ENCODE results near the gene STK32A. TPM values are rescaled to one million over a fixed set of nuclear protein-coding genes. Genes with fewer than 3 reads are reported as not detected.

Gene STK32A
- total RNA-seq, 1 experiment from 2014 or later, result 0.16 TPM

DNA sequence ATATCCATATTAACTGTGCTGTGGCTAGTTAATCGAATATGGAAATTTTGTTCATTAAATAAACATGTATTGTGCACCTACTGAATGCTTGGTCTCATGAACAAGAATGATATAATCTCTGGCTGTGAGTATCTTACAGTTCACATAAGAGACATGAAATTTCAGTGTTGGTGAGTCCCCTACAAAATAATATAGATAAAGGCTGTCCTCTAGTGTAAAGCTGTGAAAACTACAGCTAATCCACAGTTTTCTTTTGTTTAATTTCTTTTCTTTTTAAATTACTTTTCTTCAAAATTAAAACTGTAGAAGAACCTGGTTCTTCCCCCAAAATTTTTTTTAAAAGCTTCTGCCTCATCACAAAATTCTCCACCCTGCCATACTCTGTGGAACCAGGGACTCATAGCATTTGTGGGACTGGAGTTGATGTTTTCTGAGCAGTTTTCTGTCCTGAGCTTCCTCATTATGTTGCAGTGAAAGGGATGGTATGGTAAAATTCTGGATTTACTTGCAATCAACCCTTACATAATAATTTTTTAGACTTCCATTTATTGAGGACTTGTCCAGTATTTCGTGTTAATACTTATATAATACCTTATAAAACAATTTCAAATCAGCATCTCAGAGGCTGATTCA, 135.0 kb downstream of the STK32A start:
- H3K4me3 ChIP-seq (ENCODE audit: low read depth, low read length), result no peak overlapping the region
- intact Hi-C loops (cut with micrococcal nuclease; ENCODE audit: unreplicated experiment), result loop anchor here (1.0 kb wide), 3 partner anchors 146 to 828 kb away; no protein-coding TSS in a partner anchor
- TF ChIP-seq, protein P1, sequence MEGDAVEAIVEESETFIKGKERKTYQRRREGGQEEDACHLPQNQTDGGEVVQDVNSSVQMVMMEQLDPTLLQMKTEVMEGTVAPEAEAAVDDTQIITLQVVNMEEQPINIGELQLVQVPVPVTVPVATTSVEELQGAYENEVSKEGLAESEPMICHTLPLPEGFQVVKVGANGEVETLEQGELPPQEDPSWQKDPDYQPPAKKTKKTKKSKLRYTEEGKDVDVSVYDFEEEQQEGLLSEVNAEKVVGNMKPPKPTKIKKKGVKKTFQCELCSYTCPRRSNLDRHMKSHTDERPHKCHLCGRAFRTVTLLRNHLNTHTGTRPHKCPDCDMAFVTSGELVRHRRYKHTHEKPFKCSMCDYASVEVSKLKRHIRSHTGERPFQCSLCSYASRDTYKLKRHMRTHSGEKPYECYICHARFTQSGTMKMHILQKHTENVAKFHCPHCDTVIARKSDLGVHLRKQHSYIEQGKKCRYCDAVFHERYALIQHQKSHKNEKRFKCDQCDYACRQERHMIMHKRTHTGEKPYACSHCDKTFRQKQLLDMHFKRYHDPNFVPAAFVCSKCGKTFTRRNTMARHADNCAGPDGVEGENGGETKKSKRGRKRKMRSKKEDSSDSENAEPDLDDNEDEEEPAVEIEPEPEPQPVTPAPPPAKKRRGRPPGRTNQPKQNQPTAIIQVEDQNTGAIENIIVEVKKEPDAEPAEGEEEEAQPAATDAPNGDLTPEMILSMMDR (IDR thresholded peaks at IDR 0.05; ENCODE audit: insufficient read depth in 1 of 2, low read depth in 1 of 2, low read length in 1 of 2, severe bottlenecking in 1 of 2, unreplicated experiment in 1 of 2), result peak; percentile 50 to 51
- Mint-ChIP-seq H3K27me3 (ENCODE audit: insufficient read depth, unreplicated experiment) (no peaks in the 10 kb centered on the region), H3K9me3 (ENCODE audit: unreplicated experiment) (no peaks in the 10 kb centered on the region), H3K36me3 (ENCODE audit: insufficient read depth, unreplicated experiment) (no peaks in the 10 kb centered on the region), H3K4me1 (ENCODE audit: low read depth, unreplicated experiment) (peaks cover 13% of the 10 kb centered on the region), H3K27ac (ENCODE audit: unreplicated experiment) (no peak overlapping the region), H3K4me3 (ENCODE audit: unreplicated experiment) (no peak overlapping the region)
- H3K4me1 ChIP-seq, result no peaks in the 10 kb centered on the region
- DNase-seq, result no peak
- ChIA-PET CTCF (interaction anchor here (0.7 to 1.9 kb wide), 11 partner anchors 9 to 829 kb away, joined by 3 to 43 read pairs (median 4); partner anchors contain the start of gene STK32A), POLR2A (interaction anchor here (0.6 kb wide), 1 partner anchor 754 kb away, joined by 6 read pairs; no protein-coding TSS in a partner anchor)
- BruUV-seq (replicated peaks), result no TSS peak
- H3K9me3 ChIP-seq, result no peaks in the 10 kb centered on the region
- H3K27me3 ChIP-seq (replicated peaks; ENCODE audit: control insufficient read depth, insufficient read depth, low read length), result no peaks in the 10 kb centered on the region
- no peaks in the 10 kb centered on the region for H3K36me3 ChIP-seq (ENCODE audit: control insufficient read depth, insufficient read depth, low read length)

DNA sequence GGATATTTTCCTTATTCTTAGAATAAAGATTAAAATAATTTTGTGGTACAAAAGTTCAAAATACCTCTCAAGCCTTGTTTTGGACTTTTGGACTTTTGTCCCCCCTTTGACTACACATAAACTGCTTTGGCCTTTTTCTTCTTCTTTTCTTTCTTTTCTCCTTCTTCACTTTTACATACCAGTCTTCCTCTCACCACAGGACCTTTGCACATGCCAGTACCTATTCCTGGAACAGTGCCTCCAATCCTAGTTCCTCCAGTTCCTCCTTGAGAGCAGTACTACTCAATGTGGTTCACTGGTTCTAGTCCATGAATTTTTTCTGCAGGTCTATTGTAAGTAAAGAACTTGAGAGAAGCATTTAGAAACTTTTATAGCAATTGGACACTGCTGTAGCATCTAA, 136.5 kb downstream of the STK32A start:
- intact Hi-C loops (cut with micrococcal nuclease; ENCODE audit: unreplicated experiment), result no loop called here
- DNase-seq, result no peak
- Mint-ChIP-seq H3K27me3 (ENCODE audit: insufficient read depth, unreplicated experiment) (no peaks in the 10 kb centered on the region), H3K36me3 (ENCODE audit: insufficient read depth, unreplicated experiment) (no peaks in the 10 kb centered on the region), H3K9me3 (ENCODE audit: unreplicated experiment) (no peaks in the 10 kb centered on the region), H3K4me3 (ENCODE audit: unreplicated experiment) (no peak overlapping the region), H3K27ac (ENCODE audit: unreplicated experiment) (no peak overlapping the region), H3K4me1 (ENCODE audit: low read depth, unreplicated experiment) (peaks cover 2% of the 10 kb centered on the region)
- CTCF ChIA-PET, result no interaction called here
- POLR2A ChIA-PET, result no interaction called here
- H3K4me1 ChIP-seq, result no peaks in the 10 kb centered on the region
- no TSS peak for BruUV-seq (replicated peaks)
- TF ChIP-seq, protein P1 (IDR thresholded peaks at IDR 0.05; ENCODE audit: insufficient read depth in 1 of 2, low read depth in 1 of 2, low read length in 1 of 2, severe bottlenecking in 1 of 2, unreplicated experiment in 1 of 2), result no peak
- H3K36me3 ChIP-seq (ENCODE audit: control insufficient read depth, insufficient read depth, low read length), result no peaks in the 10 kb centered on the region
- H3K9me3 ChIP-seq, result no peaks in the 10 kb centered on the region
- H3K4me3 ChIP-seq (ENCODE audit: low read depth, low read length), result no peak overlapping the region
- H3K27me3 ChIP-seq (replicated peaks; ENCODE audit: control insufficient read depth, insufficient read depth, low read length), result no peaks in the 10 kb centered on the region

DNA sequence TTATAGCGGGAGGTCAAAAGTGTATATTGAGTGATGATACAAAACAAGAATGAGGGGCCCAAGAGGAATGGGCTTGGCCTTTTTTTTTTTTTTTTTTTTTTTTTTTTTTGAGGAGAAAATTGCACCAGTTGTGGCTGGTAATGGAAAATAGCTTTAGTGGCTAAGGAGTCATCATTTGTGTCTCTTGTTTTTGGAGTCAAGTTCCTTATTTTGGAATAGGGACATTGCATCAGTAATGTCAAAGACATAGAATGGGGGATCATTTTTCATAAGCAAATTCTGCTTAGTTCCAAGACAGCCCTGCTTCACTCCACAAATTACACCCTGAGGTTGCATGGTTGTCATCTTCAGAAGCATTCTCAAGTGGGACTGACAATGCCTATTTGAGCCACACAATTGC, 137.4 kb downstream of the STK32A start:
- no peaks in the 10 kb centered on the region for H3K27me3 Mint-ChIP-seq (ENCODE audit: insufficient read depth, unreplicated experiment)
- DNase-seq, result no peak
- Histone ChIP-seq H3K4me1 (no peaks in the 10 kb centered on the region), H3K36me3 (ENCODE audit: control insufficient read depth, insufficient read depth, low read length) (no peaks in the 10 kb centered on the region), H3K27me3 (replicated peaks; ENCODE audit: control insufficient read depth, insufficient read depth, low read length) (no peaks in the 10 kb centered on the region), H3K4me3 (ENCODE audit: low read depth, low read length) (no peak overlapping the region), H3K9me3 (no peaks in the 10 kb centered on the region)
- TF ChIP-seq, protein P1 (IDR thresholded peaks at IDR 0.05; ENCODE audit: insufficient read depth in 1 of 2, low read depth in 1 of 2, low read length in 1 of 2, severe bottlenecking in 1 of 2, unreplicated experiment in 1 of 2), result no peak
- ChIA-PET CTCF (no interaction called here), POLR2A (no interaction called here)
- H3K4me1 Mint-ChIP-seq (ENCODE audit: low read depth, unreplicated experiment), result no peaks in the 10 kb centered on the region
- no peaks in the 10 kb centered on the region for H3K36me3 Mint-ChIP-seq (ENCODE audit: insufficient read depth, unreplicated experiment)
- H3K27ac Mint-ChIP-seq (ENCODE audit: unreplicated experiment), result no peak overlapping the region
- no peak overlapping the region for H3K4me3 Mint-ChIP-seq (ENCODE audit: unreplicated experiment)
- intact Hi-C loops (cut with micrococcal nuclease; ENCODE audit: unreplicated experiment), result no loop called here
- no TSS peak for BruUV-seq (replicated peaks)
- no peaks in the 10 kb centered on the region for H3K9me3 Mint-ChIP-seq (ENCODE audit: unreplicated experiment)

Measured in Caco-2 (cell line).